SK-N-SH (cell line): Measurements from ENCODE around the gene NPDC1. TPM values are rescaled to one million over a fixed set of nuclear protein-coding genes. Genes with fewer than 3 reads are reported as not detected.

Source experiments
- CTCF ChIA-PET: fragments of 300-600, 350-600 bp; formaldehyde crosslinking; extraction: SDS; loops from one replicate; lab custom pipeline; 2021; lab: Yijun Ruan, JAX
- POLR2A ChIA-PET: fragments of 350-600 bp; sonication (Branson Sonifier 250); formaldehyde crosslinking; extraction: SDS; loops from one replicate; lab custom pipeline; 2020; ENCODE audit warnings: antibody characterized with exemption, inconsistent platforms; lab: Yijun Ruan, JAX
- DNase-seq: peaks from one replicate; pipeline ENCODE4 v3.0.0; 2012
- H2AFZ ChIP-seq: fragments of 200-600 bp; sonication (generic); 2 replicates; pipeline ENCODE4 v1.8.1; 2016; ENCODE audit warnings: antibody characterized with exemption, mild to moderate bottlenecking, low read depth
- H3F3A ChIP-seq: fragments of 200-600 bp; sonication (generic); replicated peaks from 2 replicates; pipeline ENCODE3; 2016; ENCODE audit warnings: antibody characterized with exemption, mild to moderate bottlenecking; ENCODE audit not compliant: insufficient read depth
- H3K27ac ChIP-seq, 2 experiments: fragments of 200-500 bp in 1 of 2; fragments of 200-600 bp in 1 of 2; sonication (Bioruptor generic) in 1 of 2; sonication (generic), shearing (Covaris generic) in 1 of 2; 2 replicates each; pipeline versions ENCODE4 v1.5.1 to v1.6.1; 2014 to 2016; ENCODE audit warnings: low read depth in 2 of 2, inconsistent platforms in 1 of 2, low read length in 1 of 2, mild to moderate bottlenecking in 1 of 2, mixed read lengths in 1 of 2
- H3K27me3 ChIP-seq: fragments of 200-600 bp; sonication (generic), shearing (Covaris generic); 2 replicates; pipeline ENCODE4 v1.6.1; 2016; ENCODE audit warnings: mixed run types; ENCODE audit not compliant: insufficient read depth
- H3K36me3 ChIP-seq, 2 experiments: fragments of 200-500 bp in 1 of 2; fragments of 200-600 bp in 1 of 2; sonication (Bioruptor generic) in 1 of 2; sonication (generic) in 1 of 2; replicated peaks in 1 of 2; 2 replicates each; pipeline versions ENCODE3 to v1.5.1; 2014 to 2016; ENCODE audit warnings: low read length in 1 of 2, mild to moderate bottlenecking in 1 of 2; ENCODE audit not compliant: insufficient read depth in 2 of 2, control insufficient read depth in 1 of 2
- H3K4me1 ChIP-seq, 2 experiments: fragments of 200-500 bp in 1 of 2; fragments of 200-600 bp in 1 of 2; sonication (Bioruptor generic) in 1 of 2; sonication (generic), shearing (Covaris generic) in 1 of 2; 2 replicates each; pipeline versions ENCODE4 v1.5.1 to v1.6.1; 2014 to 2016; ENCODE audit warnings: low read depth in 1 of 2, low read length in 1 of 2, mixed run types in 1 of 2; ENCODE audit not compliant: insufficient read depth in 2 of 2, control insufficient read depth in 1 of 2
- H3K4me2 ChIP-seq: fragments of 200-600 bp; sonication (generic), shearing (Covaris generic); 2 replicates; pipeline ENCODE4 v1.6.1; 2017; ENCODE audit warnings: mixed run types
- H3K4me3 ChIP-seq, 2 experiments: fragments of 200-500 bp in 1 of 2; fragments of 200-600 bp in 1 of 2; sonication (Bioruptor generic) in 1 of 2; sonication (generic), shearing (Covaris generic) in 1 of 2; 2 replicates each; pipeline versions ENCODE4 v1.5.1 to v1.8.1; 2014 to 2016; ENCODE audit warnings: low read depth in 2 of 2, inconsistent platforms in 1 of 2, low read length in 1 of 2, mild to moderate bottlenecking in 1 of 2, mixed read lengths in 1 of 2, moderate library complexity in 1 of 2
- H3K79me2 ChIP-seq: fragments of 200-600 bp; sonication (generic); 2 replicates; pipeline ENCODE4 v1.8.1; 2017; ENCODE audit warnings: mild to moderate bottlenecking; ENCODE audit not compliant: insufficient read depth
- H3K9ac ChIP-seq: fragments of 200-600 bp; sonication (generic); 2 replicates; pipeline ENCODE4 v1.6.1; 2017; ENCODE audit warnings: mixed run types
- H3K9me2 ChIP-seq: fragments of 200-600 bp; sonication (generic); 2 replicates; pipeline ENCODE4 v1.6.1; 2017; ENCODE audit warnings: mixed run types
- H3K9me3 ChIP-seq: fragments of 200-600 bp; sonication (generic); 2 replicates; pipeline ENCODE4 v1.6.1; 2017; ENCODE audit warnings: mixed run types, mild to moderate bottlenecking, moderate library complexity
- H4K20me1 ChIP-seq: fragments of 200-600 bp; sonication (generic); 2 replicates; pipeline ENCODE4 v1.6.1; 2017; ENCODE audit warnings: mild to moderate bottlenecking, mixed run types; ENCODE audit not compliant: insufficient read depth
- ELF1 ChIP-seq: IDR thresholded peaks from 2 replicates; pipeline ENCODE4 v1.4.0; 2012
- EZH2phosphoT487 ChIP-seq: fragments of 200-600 bp; sonication (generic); IDR thresholded peaks from 2 replicates; pipeline ENCODE4 v1.6.1; 2017; ENCODE audit warnings: low read depth, mixed run types, mild to moderate bottlenecking, antibody characterized with exemption, moderate library complexity, borderline replicate concordance
- FOXM1 ChIP-seq: IDR thresholded peaks from 2 replicates; pipeline ENCODE4 v1.4.0; 2012; ENCODE audit warnings: low read depth, mild to moderate bottlenecking
- GABPA ChIP-seq: IDR thresholded peaks from 2 replicates; pipeline ENCODE4 v1.4.0; 2012; ENCODE audit warnings: low read depth, mild to moderate bottlenecking
- GATA2 ChIP-seq: sonication (generic); formaldehyde crosslinking; IDR thresholded peaks from 2 replicates; pipeline ENCODE4 v1.5.0; 2020; ENCODE audit warnings: mild to moderate bottlenecking, missing genetic modification reagents
- IRF3 ChIP-seq: fragments of 150-350 bp; IDR thresholded peaks from 2 replicates; pipeline ENCODE4 v1.6.1; 2016; ENCODE audit warnings: mild to moderate bottlenecking, low read depth, low read length
- MEF2A ChIP-seq: IDR thresholded peaks from 2 replicates; pipeline ENCODE4 v1.4.0; 2012; ENCODE audit warnings: low read depth, borderline replicate concordance
- MXI1 ChIP-seq: IDR thresholded peaks from 2 replicates; pipeline ENCODE4 v1.6.1; 2012; ENCODE audit warnings: mild to moderate bottlenecking, low read depth, low read length, improper control_type of control experiment
- NRF1 ChIP-seq: IDR thresholded peaks from 2 replicates; pipeline ENCODE4 v1.6.1; 2012; ENCODE audit warnings: low read depth, mild to moderate bottlenecking, low read length
- PBX3 ChIP-seq: IDR thresholded peaks from 2 replicates; pipeline ENCODE4; 2012
- POLR2AphosphoS5 ChIP-seq: IDR thresholded peaks from 2 replicates; pipeline ENCODE4 v1.6.1; 2012; ENCODE audit warnings: low read depth, low read length
- REST ChIP-seq: IDR thresholded peaks from 2 replicates; pipeline ENCODE4 v1.6.1; 2012; ENCODE audit warnings: mild to moderate bottlenecking, low read depth, low read length, moderate library complexity
- RXRA ChIP-seq: IDR thresholded peaks from 2 replicates; pipeline ENCODE4 v1.4.0; 2012; ENCODE audit warnings: low read depth, mild to moderate bottlenecking, borderline replicate concordance
- TEAD4 ChIP-seq: IDR thresholded peaks from 2 replicates; pipeline ENCODE4 v1.4.0; 2012; ENCODE audit warnings: mild to moderate bottlenecking, borderline replicate concordance; ENCODE audit not compliant: insufficient read depth
- YY1 ChIP-seq: IDR thresholded peaks from 2 replicates; pipeline ENCODE4 v1.4.0; 2012; ENCODE audit warnings: low read depth, mild to moderate bottlenecking
- WGBS: methylation state at CpG from one replicate; pipeline ENCODE4 v1.1.6; 2017; ENCODE audit warnings: low lambda C conversion rate; 5-methylcytosine and 5-hydroxymethylcytosine counted together
- polyA plus RNA-seq, 3 experiments: library from polyadenylated mRNA; depleted of rRNA; stranded (reverse); fragments of >200 nt; gene quantifications; 2 replicates each; pipeline ENCODE4 v1.2.3, GENCODE V29; 2012
- TF ChIP-seq, protein P1 (sequence below): IDR thresholded peaks from 2 replicates; pipeline ENCODE4 v1.4.0; 2012; ENCODE audit warnings: low read depth, borderline replicate concordance

The NPDC1 gene
- polyA plus RNA-seq, 1 of the 3 experiments (the other 2 are of a cell fraction), result 48.1 TPM

GRCh38 chr9:137039611-137040366 lies 6.2 kb downstream of the NPDC1 start:
- CTCF ChIA-PET, result interaction anchor here (0.8 to 15.1 kb wide), 6 partner anchors 9 to 197 kb away, joined by 3 to 350 read pairs (median 10); partner anchors contain the start of genes AJM1, C8G, FBXW5 and LCN12
- DNase-seq, result no peak
- H4K20me1 ChIP-seq, result peaks cover 17% of the 10 kb centered on the region
- no peaks in the 10 kb centered on the region for H3K27me3 ChIP-seq
- TF ChIP-seq YY1 (no peak), PBX3 (no peak), POLR2AphosphoS5 (no peak), GABPA (no peak)
- TF ChIP-seq, protein P1, sequence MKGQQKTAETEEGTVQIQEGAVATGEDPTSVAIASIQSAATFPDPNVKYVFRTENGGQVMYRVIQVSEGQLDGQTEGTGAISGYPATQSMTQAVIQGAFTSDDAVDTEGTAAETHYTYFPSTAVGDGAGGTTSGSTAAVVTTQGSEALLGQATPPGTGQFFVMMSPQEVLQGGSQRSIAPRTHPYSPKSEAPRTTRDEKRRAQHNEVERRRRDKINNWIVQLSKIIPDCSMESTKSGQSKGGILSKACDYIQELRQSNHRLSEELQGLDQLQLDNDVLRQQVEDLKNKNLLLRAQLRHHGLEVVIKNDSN, result no peak
- H3K9me3 ChIP-seq, result no peaks in the 10 kb centered on the region
- no peak overlapping the region for H3K4me2 ChIP-seq
- H3K27ac ChIP-seq, result no peak overlapping the region
- WGBS, result 92% methylated on average over 12 of the region's 32 CpGs
- no peaks in the 10 kb centered on the region for H3K9me2 ChIP-seq
- H3K4me1 ChIP-seq, result peaks cover 8 to 23% of the 10 kb centered on the region in 2 experiments; a peak in 2 of 4 replicates
- POLR2A ChIA-PET, result interaction anchor here (0.5 to 0.6 kb wide), 2 partner anchors 148 to 165 kb away, joined by 3 to 4 read pairs; no protein-coding TSS in a partner anchor
- H3K79me2 ChIP-seq, result no peaks in the 10 kb centered on the region
- no peak overlapping the region for H3K4me3 ChIP-seq
- H2AFZ ChIP-seq, result no peak overlapping the region
- no peak overlapping the region for H3K9ac ChIP-seq
- H3F3A ChIP-seq, result peaks cover 3% of the 10 kb centered on the region
- H3K36me3 ChIP-seq, result peaks cover 0 to 19% of the 10 kb centered on the region in 2 experiments

GRCh38 chr9:137038916-137039315 lies 7.1 kb downstream of the NPDC1 start:
- Histone ChIP-seq H3K4me3 (no peak overlapping the region), H3K9ac (no peak overlapping the region), H3F3A (peaks cover 4% of the 10 kb centered on the region), H3K9me3 (no peaks in the 10 kb centered on the region), H2AFZ (no peak overlapping the region), H4K20me1 (peaks cover 8% of the 10 kb centered on the region), H3K36me3 (peaks cover 0 to 19% of the 10 kb centered on the region in 2 experiments), H3K4me1 (peaks cover 3 to 20% of the 10 kb centered on the region in 2 experiments; a peak in 2 of 4 replicates), H3K27ac (no peak overlapping the region), H3K79me2 (no peaks in the 10 kb centered on the region), H3K27me3 (no peaks in the 10 kb centered on the region), H3K9me2 (no peaks in the 10 kb centered on the region), H3K4me2 (no peak overlapping the region)
- CTCF ChIA-PET, result interaction anchor here (1.5 to 15.1 kb wide), 4 partner anchors 9 to 89 kb away, joined by 9 to 350 read pairs (median 16); partner anchors contain the start of genes C8G, FBXW5 and LCN12
- no peak for DNase-seq
- POLR2A ChIA-PET, result interaction anchor here (0.6 kb wide), 1 partner anchor 166 kb away, joined by 3 read pairs; no protein-coding TSS in a partner anchor
- 93% methylated on average over 3 of the region's 9 CpGs for WGBS
- TF ChIP-seq RXRA, result no peak
- no peak for TF ChIP-seq EZH2phosphoT487
- TF ChIP-seq, protein P1, result no peak
- TF ChIP-seq ELF1, result no peak
- TF ChIP-seq FOXM1, result no peak
- no peak for TF ChIP-seq GATA2 (CRISPR knock-in tag)
- no peak for TF ChIP-seq POLR2AphosphoS5
- TF ChIP-seq MXI1, result no peak
- no peak for TF ChIP-seq GABPA
- no peak for TF ChIP-seq REST
- no peak for TF ChIP-seq PBX3
- TF ChIP-seq IRF3, result no peak
- TF ChIP-seq NRF1, result no peak
- no peak for TF ChIP-seq MEF2A
- no peak for TF ChIP-seq TEAD4
